Measurements from ENCODE around the gene ATP5ME.

ATP5ME gene

GRCh38 chr4:627347-628125, 46.5 kb downstream of the ATP5ME start:
- no peak for ATAC-seq
- TF ChIP-seq ESRRG (CRISPR knock-in tag; IDR thresholded peaks at IDR 0.05) (no peak), ZC3H10 (CRISPR knock-in tag; IDR thresholded peaks at IDR 0.05) (no peak), ZNF565 (CRISPR knock-in tag; conservative IDR thresholded peaks at IDR 0.05; ENCODE audit: low read depth) (no peak), PATZ1 (CRISPR knock-in tag; IDR thresholded peaks at IDR 0.05; ENCODE audit: borderline replicate concordance) (no peak), TOX (CRISPR knock-in tag; IDR thresholded peaks at IDR 0.05; ENCODE audit: borderline replicate concordance) (no peak), ZFP3 (CRISPR knock-in tag; IDR thresholded peaks at IDR 0.05) (no peak), CSRNP3 (CRISPR knock-in tag; IDR thresholded peaks at IDR 0.05) (no peak), ZNF70 (CRISPR knock-in tag; IDR thresholded peaks at IDR 0.05) (no peak), CREB5 (CRISPR knock-in tag; IDR thresholded peaks at IDR 0.05; ENCODE audit: low read depth) (no peak), POU6F1 (CRISPR knock-in tag; IDR thresholded peaks at IDR 0.05; ENCODE audit: borderline replicate concordance, low read depth) (no peak), BACH2 (CRISPR knock-in tag; IDR thresholded peaks at IDR 0.05; ENCODE audit: borderline replicate concordance) (no peak), TCF4 (CRISPR knock-in tag; IDR thresholded peaks at IDR 0.05; ENCODE audit: borderline replicate concordance) (no peak), CSDC2 (CRISPR knock-in tag; IDR thresholded peaks at IDR 0.05) (no peak)

GRCh38 chr4:626201-627091, 47.6 kb downstream of the ATP5ME start:
- no peak for TF ChIP-seq ZFP3 (CRISPR knock-in tag; IDR thresholded peaks at IDR 0.05)
- no peak for TF ChIP-seq CSRNP3 (CRISPR knock-in tag; IDR thresholded peaks at IDR 0.05)
- TF ChIP-seq ARNTL (CRISPR knock-in tag; IDR thresholded peaks at IDR 0.05; ENCODE audit: borderline replicate concordance, low read depth), result no peak
- TF ChIP-seq ZNF70 (CRISPR knock-in tag; IDR thresholded peaks at IDR 0.05), result no peak
- no peak for TF ChIP-seq RARB (CRISPR knock-in tag; IDR thresholded peaks at IDR 0.05)
- no peak for TF ChIP-seq SNAI2 (CRISPR knock-in tag; IDR thresholded peaks at IDR 0.05)
- no peak for TF ChIP-seq TOX (CRISPR knock-in tag; IDR thresholded peaks at IDR 0.05; ENCODE audit: borderline replicate concordance)
- no peak for TF ChIP-seq ZC3H10 (CRISPR knock-in tag; IDR thresholded peaks at IDR 0.05)
- TF ChIP-seq PPARA (CRISPR knock-in tag; IDR thresholded peaks at IDR 0.05; ENCODE audit: borderline replicate concordance), result no peak
- TF ChIP-seq ZNF8 (CRISPR knock-in tag; IDR thresholded peaks at IDR 0.05), result no peak
- TF ChIP-seq PATZ1 (CRISPR knock-in tag; IDR thresholded peaks at IDR 0.05; ENCODE audit: borderline replicate concordance), result no peak
- no peak for TF ChIP-seq POU6F1 (CRISPR knock-in tag; IDR thresholded peaks at IDR 0.05; ENCODE audit: borderline replicate concordance, low read depth)
- ATAC-seq, result no peak

All from SK-N-SH treated with all-trans-retinoic acid at 6 μM for 48 hours (cell line).